Colonic mucosa (tissue), 4 donors: ENCODE measurements around the gene MAPK11. TPM values are rescaled to one million over a fixed set of nuclear protein-coding genes. Genes with fewer than 3 reads are reported as not detected.

Source experiments
- DNase-seq: peaks from one replicate; pipeline ENCODE4 v3.0.0-alpha.2; 2020
- H3K27ac ChIP-seq: fragments of 200-600 bp; one replicate; pipeline ENCODE4 v1.8.0; 2021
- H3K27me3 ChIP-seq: fragments of 200-600 bp; one replicate; pipeline ENCODE4 v1.8.0; 2021
- H3K36me3 ChIP-seq: fragments of 200-600 bp; one replicate; pipeline ENCODE4 v1.8.0; 2021
- H3K4me1 ChIP-seq: fragments of 200-600 bp; one replicate; pipeline ENCODE4 v1.8.0; 2021; ENCODE audit warnings: mild to moderate bottlenecking
- H3K4me3 ChIP-seq: fragments of 200-600 bp; one replicate; pipeline ENCODE4 v1.8.0; 2021
- H3K9ac ChIP-seq, 2 donors: one replicate each; pipeline ENCODE4 v1.7.0; 2013; ENCODE audit warnings: control low read depth in 2 of 2, low read depth in 2 of 2, low read length in 2 of 2
- H3K9me3 ChIP-seq: fragments of 200-600 bp; one replicate; pipeline ENCODE4 v1.8.0; 2021
- intact Hi-C: fragments of 100-400 bp; cut with DNase I; formaldehyde crosslinking; loops from one replicate; pipeline ENCODE4 v1.14.1; 2022
- total RNA-seq, 2 donors: library from RNA; stranded (reverse); fragmentation: NEBNext Ultra II Directional in 1 of 2; extraction: Animal tissue kit (Norgen Biotek cat#: 25700) in 1 of 2; gene quantifications; one replicate each; pipeline ENCODE4 v1.2.1, GENCODE V29; 2021
- TF ChIP-seq, protein P1 (sequence below): fragments of 200-600 bp; IDR thresholded peaks from one replicate; pipeline ENCODE4 v1.8.0; 2022; ENCODE audit warnings: antibody characterized with exemption, mild to moderate bottlenecking
- donor health status: healthy.
- donor health status: DM: no; HTN: no; CAD: no.
- donor health status: DM: no; HTN: no; CAD: no.

MAPK11 gene
- total RNA-seq, 2 donors from 2014 or later = 1.3 to 1.9 TPM

DNA sequence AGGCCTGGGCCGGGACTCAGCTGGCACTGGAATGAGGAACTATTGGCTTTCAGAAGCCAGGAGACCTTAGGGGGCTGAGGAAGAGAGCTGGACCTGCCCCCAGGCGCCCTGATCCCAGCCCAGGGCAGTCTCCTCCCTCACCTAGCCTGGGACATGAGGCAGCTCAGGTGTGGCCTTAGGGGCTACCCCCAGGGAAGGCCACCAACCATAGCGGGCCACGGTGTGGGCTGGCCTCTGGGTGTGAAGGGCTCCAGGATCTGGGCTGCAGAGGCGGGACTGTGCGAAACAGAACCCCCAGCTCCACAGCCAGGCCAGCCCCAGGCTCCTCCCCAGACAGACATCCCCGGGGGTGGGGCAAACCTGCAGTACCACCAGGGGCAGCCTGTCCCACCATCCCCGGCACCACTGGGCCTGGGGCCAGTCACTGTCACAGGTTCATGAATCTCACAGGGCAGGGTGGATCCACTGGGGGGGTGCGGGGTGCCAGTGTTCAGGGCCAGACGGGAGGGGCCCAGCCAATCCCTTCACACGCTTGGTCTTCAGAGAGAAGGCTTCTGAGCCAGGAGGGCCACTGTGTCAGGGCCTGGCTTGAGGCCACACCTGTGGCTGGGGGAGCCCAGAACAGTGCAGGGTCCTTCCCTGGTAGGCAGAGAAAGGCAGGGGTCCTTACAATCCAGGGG, 33.8 kb upstream of the MAPK11 start:
- H3K9ac ChIP-seq = peak overlapping the region; percentile 65 to 96

GRCh38 chr22:50303515-50303847, 33.3 kb upstream of the MAPK11 start:
- Histone ChIP-seq H3K9me3 (no peaks in the 10 kb centered on the region), H3K9ac (peak overlapping the region; percentile 65 to 96), H3K27me3 (no peaks in the 10 kb centered on the region), H3K4me1 (peaks cover 71% of the 10 kb centered on the region), H3K36me3 (no peaks in the 10 kb centered on the region), H3K4me3 (peak overlapping the region; percentile 3), H3K27ac (peak overlapping the region; percentile 93)
- TF ChIP-seq, protein P1, sequence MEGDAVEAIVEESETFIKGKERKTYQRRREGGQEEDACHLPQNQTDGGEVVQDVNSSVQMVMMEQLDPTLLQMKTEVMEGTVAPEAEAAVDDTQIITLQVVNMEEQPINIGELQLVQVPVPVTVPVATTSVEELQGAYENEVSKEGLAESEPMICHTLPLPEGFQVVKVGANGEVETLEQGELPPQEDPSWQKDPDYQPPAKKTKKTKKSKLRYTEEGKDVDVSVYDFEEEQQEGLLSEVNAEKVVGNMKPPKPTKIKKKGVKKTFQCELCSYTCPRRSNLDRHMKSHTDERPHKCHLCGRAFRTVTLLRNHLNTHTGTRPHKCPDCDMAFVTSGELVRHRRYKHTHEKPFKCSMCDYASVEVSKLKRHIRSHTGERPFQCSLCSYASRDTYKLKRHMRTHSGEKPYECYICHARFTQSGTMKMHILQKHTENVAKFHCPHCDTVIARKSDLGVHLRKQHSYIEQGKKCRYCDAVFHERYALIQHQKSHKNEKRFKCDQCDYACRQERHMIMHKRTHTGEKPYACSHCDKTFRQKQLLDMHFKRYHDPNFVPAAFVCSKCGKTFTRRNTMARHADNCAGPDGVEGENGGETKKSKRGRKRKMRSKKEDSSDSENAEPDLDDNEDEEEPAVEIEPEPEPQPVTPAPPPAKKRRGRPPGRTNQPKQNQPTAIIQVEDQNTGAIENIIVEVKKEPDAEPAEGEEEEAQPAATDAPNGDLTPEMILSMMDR = no peak
- intact Hi-C loops = no loop called here
- no peak for DNase-seq

More for the DNA sequence above, 33.8 kb upstream of the MAPK11 start:
- no peaks in the 10 kb centered on the region for H3K27me3 ChIP-seq
- no peaks in the 10 kb centered on the region for H3K9me3 ChIP-seq
- H3K36me3 ChIP-seq = no peaks in the 10 kb centered on the region
- intact Hi-C loops = no loop called here
- peaks cover 67% of the 10 kb centered on the region for H3K4me1 ChIP-seq
- TF ChIP-seq, protein P1 = no peak
- peak overlapping the region; percentile 93 for H3K27ac ChIP-seq
- H3K4me3 ChIP-seq = peak overlapping the region; percentile 3
- DNase-seq = peak; percentile 77

DNA sequence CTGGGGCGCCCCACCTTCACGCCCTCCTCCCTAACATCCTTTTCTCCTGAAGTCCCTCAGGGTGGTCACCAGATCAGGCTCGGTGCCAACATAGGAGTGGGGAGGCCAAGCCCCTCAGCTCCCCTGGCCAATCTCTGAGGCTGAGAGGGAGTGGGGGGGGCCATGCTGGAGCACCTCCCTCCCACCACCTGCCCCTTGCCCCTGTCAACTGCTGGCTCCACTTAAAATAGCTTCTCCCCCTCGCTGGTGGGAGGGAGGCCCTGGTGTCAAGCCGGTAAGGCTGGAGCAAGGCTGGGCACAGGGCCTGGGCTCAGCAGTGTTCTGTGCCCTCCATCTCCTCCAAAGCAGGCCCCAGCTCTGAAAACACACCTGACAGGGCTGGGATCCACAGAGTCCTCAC, 32.4 kb upstream of the MAPK11 start:
- DNase-seq = no peak
- H3K4me3 ChIP-seq = no peak overlapping the region
- H3K9me3 ChIP-seq = no peaks in the 10 kb centered on the region
- TF ChIP-seq, protein P1 = no peak
- H3K4me1 ChIP-seq = peaks cover 80% of the 10 kb centered on the region
- H3K27ac ChIP-seq = peak overlapping the region; percentile 50
- intact Hi-C loops = no loop called here
- H3K9ac ChIP-seq = peak overlapping the region; percentile 65 to 96
- no peaks in the 10 kb centered on the region for H3K36me3 ChIP-seq
- H3K27me3 ChIP-seq = no peaks in the 10 kb centered on the region

DNA sequence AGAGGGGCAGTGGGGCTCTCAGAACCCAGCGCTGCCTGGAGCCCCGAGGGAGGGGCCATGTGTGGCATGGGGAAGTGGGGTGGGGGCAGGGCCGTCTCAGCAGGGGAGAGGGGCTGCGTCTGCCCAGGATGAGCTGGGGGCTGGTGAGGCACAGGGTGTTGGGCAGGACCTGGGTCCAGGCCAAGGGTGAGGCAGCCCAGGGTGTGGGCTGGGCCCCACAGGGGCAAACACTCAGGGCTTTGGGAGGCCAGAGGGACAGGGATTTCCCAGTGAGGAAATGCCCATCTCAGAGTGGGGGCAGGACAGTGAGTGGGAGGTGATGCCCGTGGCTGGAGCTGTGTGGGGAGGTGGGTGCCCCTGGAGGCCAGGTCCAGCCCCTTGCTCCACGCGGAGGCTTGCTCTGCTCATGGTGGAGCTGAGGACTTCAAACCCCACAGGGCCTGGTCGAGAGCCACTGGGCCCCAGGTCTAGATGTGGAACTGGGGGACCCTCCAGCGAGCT, 31.9 kb upstream of the MAPK11 start:
- H3K9ac ChIP-seq = peak overlapping the region; percentile 24 to 96
- no peaks in the 10 kb centered on the region for H3K27me3 ChIP-seq
- TF ChIP-seq, protein P1 = no peak
- DNase-seq = peak; percentile 73
- peak overlapping the region; percentile 50 for H3K27ac ChIP-seq
- intact Hi-C loops = no loop called here
- H3K36me3 ChIP-seq = no peaks in the 10 kb centered on the region
- H3K4me3 ChIP-seq = no peak overlapping the region
- peaks cover 84% of the 10 kb centered on the region for H3K4me1 ChIP-seq
- H3K9me3 ChIP-seq = no peaks in the 10 kb centered on the region

- no peaks in the 10 kb centered on the region for H3K27me3 ChIP-seq
- intact Hi-C loops = no loop called here
- no peak for DNase-seq
- H3K27ac ChIP-seq = peak overlapping the region; percentile 50
- peaks cover 89% of the 10 kb centered on the region for H3K4me1 ChIP-seq
- no peak overlapping the region for H3K4me3 ChIP-seq
- TF ChIP-seq, protein P1 = no peak
- peak overlapping the region; percentile 58 to 96 for H3K9ac ChIP-seq
- H3K9me3 ChIP-seq = no peaks in the 10 kb centered on the region
- no peaks in the 10 kb centered on the region for H3K36me3 ChIP-seq
These were observed 31.4 kb upstream of the MAPK11 start for GRCh38 chr22:50301581-50301991.
